ENCODE measurements around the gene ZNF71.

ZNF71 gene

GRCh38 chr19:56617531-56617930 is 22.4 kb downstream of the ZNF71 start:
- Histone ChIP-seq H3K4me3 (no peak overlapping the region), H3K27ac (no peak overlapping the region)

GRCh38 chr19:56619121-56619520 is 24.0 kb downstream of the ZNF71 start:
- H3K27ac ChIP-seq = no peak overlapping the region
- H3K4me3 ChIP-seq = no peak overlapping the region

- Histone ChIP-seq H3K4me3 (no peak overlapping the region), H3K27ac (no peak overlapping the region)
Measured at GRCh38 chr19:56622374-56622773, 27.3 kb downstream of the ZNF71 start.

DNA sequence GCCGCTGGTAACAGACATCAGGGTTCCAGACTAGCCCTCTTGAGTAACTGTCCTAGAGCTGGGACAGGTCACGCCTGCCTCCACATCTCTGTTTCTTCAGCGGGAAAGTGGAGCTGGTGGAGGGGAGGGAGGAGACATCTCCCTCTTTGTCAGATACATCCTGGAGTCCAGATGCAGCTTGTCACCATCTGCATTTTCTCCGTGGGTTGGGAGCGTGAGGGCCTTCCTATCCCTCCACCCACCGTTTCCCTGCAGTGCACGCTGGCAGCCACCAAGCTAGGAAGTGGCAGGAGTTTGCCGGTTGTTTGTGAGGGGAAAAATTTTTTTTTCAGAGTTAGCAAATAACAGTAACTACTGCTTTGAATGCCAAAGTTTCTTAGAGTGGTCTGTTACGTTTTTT is 27.9 kb downstream of the ZNF71 start:
- H3K4me3 ChIP-seq = no peak overlapping the region
- H3K27ac ChIP-seq = no peak overlapping the region

DNA sequence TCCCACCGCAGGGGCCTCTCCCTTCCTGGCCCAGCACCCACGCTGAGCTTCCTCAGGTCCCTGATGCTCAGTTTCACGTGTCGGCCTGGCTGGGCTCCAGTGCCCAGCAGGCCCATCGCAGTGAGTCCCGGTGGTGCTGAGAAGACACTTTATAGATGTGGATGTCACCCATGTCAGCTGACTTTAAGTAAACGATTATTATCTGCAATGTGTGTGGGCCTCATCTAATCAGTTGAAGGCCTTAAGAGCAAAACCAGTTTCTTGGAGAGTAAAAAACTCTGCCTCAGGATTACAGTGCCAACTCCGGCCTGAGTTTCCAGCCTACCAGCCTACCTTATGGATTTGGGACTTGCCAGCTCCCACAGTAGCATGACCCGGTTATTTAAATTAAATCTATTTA is 30.6 kb downstream of the ZNF71 start:
- no peak overlapping the region for H3K27ac ChIP-seq

DNA sequence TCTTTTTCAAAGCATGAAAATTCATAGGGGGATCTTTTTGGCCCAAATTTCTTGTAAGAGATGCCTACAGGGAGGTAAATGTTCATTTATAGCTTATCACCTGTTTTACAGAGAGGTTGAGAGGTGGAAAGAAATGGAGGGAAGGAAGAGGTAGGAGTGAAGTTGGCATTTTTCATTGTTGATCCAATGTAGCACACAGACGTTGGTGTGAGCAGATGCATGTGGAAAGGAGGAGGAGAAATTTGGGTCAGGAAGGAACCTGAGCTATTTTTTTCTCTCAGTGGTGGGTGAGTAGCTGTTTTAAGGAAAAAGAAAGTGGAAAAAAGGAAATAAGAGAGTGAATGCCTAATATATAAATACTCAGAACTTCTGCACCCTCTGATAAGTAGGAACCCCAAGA is 37.9 kb downstream of the ZNF71 start:
- H3K27ac ChIP-seq = no peak overlapping the region
- H3K4me3 ChIP-seq = no peak overlapping the region

More for the DNA sequence above, 30.6 kb downstream of the ZNF71 start:
- H3K4me3 ChIP-seq = no peak overlapping the region

GRCh38 chr19:56637976-56638555 is 43.0 kb downstream of the ZNF71 start:
- Histone ChIP-seq H3K27ac (no peak overlapping the region), H3K4me3 (no peak overlapping the region)

GRCh38 chr19:56639217-56639616 is 44.1 kb downstream of the ZNF71 start:
- no peak overlapping the region for H3K4me3 ChIP-seq

GRCh38 chr19:56642711-56643459 is 47.8 kb downstream of the ZNF71 start, which contains the start of gene SMIM17:
SMIM17 (plus strand) TSS chr19:56643159; CDS start chr19:56645668, 2,509 bp downstream.
- no peak within 1 kb of the TSS for H3K27ac ChIP-seq

More at GRCh38 chr19:56639217-56639616, 44.1 kb downstream of the ZNF71 start:
- no peak overlapping the region for H3K27ac ChIP-seq

GRCh38 chr19:56643460-56643955 is 48.4 kb downstream of the ZNF71 start:
- Histone ChIP-seq H3K4me3 (no peak overlapping the region), H3K27ac (no peak overlapping the region)

More at GRCh38 chr19:56642711-56643459, 47.8 kb downstream of the ZNF71 start, which contains the start of gene SMIM17:
- no peak within 1 kb of the TSS for H3K4me3 ChIP-seq

DNA sequence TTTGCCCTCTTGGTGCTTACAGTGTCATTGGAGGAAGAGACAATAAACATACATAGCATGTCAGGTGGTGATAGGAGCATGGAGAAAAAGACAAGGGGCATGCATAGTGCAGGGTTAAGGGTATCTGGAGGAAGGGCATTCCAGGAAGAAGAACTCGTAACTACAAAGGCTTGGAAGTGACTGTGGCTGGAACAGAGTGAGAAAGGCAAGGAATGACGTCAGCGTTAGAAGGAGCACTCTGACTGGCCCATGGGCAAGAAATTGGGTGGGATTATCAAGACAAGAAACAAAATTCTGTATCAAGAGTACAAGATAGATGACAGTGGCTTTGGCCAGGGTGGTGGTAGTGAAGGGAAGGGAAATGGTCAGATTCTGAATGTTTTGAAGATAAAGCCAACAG is 59.0 kb downstream of the ZNF71 start:
- no peak overlapping the region for H3K4me3 ChIP-seq
- no peak overlapping the region for H3K27ac ChIP-seq

DNA sequence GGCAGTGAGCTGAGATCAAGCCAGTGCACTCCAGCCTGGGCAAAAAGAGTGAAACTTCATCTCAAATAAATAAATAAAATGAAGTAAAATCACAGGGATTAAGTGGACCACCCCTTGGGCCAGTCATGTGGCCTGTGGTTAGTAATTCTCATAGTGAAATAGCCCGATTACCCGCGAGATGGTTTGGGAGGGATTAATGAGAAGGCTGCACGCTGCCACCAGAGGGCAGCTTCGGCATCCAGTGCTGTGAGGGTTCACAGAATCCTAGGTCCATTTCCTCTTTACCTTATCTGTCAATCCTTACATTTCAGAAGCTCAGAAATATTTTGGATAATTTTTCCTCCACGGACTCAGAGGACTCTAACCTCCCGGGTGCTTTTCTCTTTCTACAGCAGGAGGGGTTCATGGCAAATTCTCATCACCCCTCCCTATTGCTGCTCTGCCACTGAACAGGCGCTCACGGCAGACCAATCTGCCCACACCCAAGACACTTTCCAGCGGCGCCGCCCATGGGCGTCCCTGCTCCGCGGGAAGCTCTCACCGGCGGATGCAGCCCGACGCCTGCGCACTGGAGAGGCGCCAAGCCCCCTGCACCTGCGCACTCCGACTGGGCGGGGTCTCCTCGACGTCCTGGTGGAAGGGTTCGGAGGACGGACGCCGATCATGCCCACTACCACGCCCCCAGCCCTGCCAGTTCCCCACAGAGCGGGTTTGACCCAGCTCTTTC is 65.4 kb downstream of the ZNF71 start:
- Histone ChIP-seq H3K4me3 (no peak overlapping the region), H3K27ac (no peak overlapping the region)

- Histone ChIP-seq H3K27ac (no peak overlapping the region), H3K4me3 (no peak overlapping the region)
Measured at GRCh38 chr19:56661248-56661647, 66.1 kb downstream of the ZNF71 start.

DNA sequence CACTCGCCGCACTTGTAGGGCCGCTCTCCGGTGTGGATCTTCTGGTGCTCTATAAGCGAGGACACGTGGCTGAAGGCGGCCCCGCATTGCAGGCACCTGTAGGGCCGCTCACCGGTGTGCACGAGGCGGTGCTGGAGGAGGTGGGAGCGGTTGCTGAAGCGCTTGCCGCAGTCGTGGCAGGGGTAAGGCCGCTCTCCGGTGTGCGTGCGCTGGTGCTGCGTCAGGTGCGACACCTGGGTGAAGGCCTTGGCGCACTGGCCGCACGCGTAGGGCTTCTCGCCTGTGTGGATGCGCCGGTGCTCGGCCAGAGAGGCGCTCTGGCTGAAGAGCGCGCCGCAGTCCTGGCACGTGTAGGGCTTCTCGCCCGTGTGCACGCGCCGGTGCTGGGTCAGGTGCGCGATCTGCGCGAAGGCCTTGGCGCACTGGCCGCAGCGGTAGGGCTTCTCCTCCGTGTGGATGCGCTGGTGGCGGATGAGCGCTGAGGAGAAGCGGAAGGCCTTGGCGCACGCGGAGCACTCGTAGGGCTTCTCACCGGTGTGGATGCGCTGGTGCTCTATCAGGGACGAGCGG is 68.9 kb downstream of the ZNF71 start:
- no peak overlapping the region for H3K27ac ChIP-seq
- no peak overlapping the region for H3K4me3 ChIP-seq

DNA sequence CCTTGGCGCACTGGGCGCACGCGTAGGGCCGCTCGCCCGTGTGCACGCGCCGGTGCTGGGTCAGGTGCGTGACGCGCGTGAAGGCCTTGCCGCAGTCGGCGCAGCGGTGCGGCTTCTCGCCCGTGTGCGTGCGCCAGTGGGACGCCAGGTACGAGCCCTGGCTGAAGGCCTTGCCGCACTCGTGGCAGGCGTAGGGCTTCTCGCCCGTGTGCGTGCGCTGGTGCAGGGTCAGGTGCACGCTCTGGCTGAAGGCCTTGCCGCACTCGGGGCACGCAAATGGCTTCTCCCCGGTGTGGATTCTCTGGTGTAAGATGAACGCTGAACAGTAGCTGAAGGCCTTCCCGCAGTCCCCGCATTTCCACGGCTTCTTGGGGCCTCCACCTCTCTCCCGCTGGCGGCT is 69.4 kb downstream of the ZNF71 start:
- no peak overlapping the region for H3K4me3 ChIP-seq

DNA sequence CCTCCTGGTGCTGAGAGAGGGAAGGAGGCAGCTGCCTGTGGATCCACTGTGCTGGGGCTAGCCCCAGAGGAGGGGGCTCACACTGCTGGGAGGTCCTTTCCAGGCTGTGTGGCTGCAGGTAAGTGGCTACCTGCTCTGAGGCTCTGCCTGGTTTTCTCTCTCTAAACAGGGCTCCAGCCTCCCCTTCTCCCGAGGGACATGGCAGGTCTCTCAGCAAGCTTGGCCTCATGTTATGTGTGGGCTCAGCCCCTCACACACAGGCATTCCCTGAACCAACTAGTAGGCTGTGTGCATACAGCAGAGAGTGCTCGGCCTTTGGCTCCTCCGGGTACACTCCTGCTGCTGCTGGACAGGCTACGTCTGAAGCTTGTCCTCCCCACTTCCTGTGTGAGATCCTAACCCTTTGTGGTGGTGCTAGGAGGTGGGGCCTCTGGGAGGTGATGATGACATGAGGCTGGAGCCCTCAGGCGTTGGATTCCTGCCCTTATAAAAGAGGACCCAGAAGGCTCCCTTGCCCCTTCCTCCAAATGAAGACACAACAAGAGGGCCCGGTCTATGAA is 72.3 kb downstream of the ZNF71 start:
- H3K27ac ChIP-seq = no peak overlapping the region
- no peak overlapping the region for H3K4me3 ChIP-seq

More for the DNA sequence above, 69.4 kb downstream of the ZNF71 start:
- no peak overlapping the region for H3K27ac ChIP-seq

GRCh38 chr19:56668676-56669075 is 73.6 kb downstream of the ZNF71 start:
- H3K27ac ChIP-seq = no peak overlapping the region
- no peak overlapping the region for H3K4me3 ChIP-seq

GRCh38 chr19:56670401-56670960 is 75.4 kb downstream of the ZNF71 start:
- H3K27ac ChIP-seq = no peak overlapping the region
- peak overlapping the region in 1 of 7 experiments; percentile 38 for H3K4me3 ChIP-seq

GRCh38 chr19:56670961-56671612 is 76.0 kb downstream of the ZNF71 start:
- Histone ChIP-seq H3K4me3 (peak overlapping the region; percentile 23 to 49 (median 38)), H3K27ac (peak overlapping the region in 3 of 21 experiments; percentile 5 to 54 (median 51))
